ENCODE results near the gene RNF167. TPM values are rescaled to one million over a fixed set of nuclear protein-coding genes. Genes with fewer than 3 reads are reported as not detected.

The RNF167 gene
- total and polyA plus RNA-seq, 2 of the 13 experiments (the other 11 are each of a cell fraction or from before 2014, with no cell fraction given) = 44.1 to 45.4 TPM

DNA sequence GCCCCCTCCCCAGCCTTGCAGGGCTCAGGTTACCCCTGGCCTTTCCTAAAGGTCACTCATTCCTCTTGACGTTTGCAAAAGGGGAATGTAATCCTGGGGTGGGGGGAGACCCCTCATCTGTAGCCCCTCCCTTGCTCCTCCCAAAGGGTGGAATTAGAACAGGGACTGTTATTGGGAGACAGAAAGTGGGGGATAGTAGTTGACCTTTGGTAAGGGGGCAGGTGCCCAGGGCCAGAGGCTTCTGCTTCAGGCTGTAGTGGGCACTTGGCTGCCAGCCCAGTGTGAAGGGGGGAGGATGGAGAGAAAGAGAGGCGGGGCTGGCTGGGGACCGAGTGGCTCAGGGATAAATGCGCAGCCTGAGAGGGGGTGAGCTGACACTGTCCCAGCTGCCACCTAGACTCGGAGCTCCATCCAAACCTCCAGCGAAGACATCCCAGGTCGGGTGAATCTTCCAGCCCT, 10.7 kb downstream of the RNF167 start, which contains the start of gene ENO3 (continued):
- TF ChIP-seq, protein P1, sequence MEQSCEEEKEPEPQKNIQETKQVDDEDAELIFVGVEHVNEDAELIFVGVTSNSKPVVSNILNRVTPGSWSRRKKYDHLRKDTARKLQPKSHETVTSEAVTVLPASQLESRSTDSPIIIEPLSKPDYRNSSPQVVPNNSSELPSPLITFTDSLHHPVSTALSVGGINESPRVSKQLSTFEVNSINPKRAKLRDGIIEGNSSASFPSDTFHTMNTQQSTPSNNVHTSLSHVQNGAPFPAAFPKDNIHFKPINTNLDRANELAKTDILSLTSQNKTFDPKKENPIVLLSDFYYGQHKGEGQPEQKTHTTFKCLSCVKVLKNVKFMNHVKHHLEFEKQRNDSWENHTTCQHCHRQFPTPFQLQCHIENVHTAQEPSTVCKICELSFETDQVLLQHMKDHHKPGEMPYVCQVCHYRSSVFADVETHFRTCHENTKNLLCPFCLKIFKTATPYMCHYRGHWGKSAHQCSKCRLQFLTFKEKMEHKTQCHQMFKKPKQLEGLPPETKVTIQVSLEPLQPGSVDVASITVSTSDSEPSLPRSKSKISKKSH (CRISPR knock-in tag; IDR thresholded peaks at IDR 0.05; ENCODE audit: borderline replicate concordance) = no peak
- no peak for TF ChIP-seq ZNF724P (CRISPR knock-in tag; IDR thresholded peaks at IDR 0.05; ENCODE audit: borderline replicate concordance)
- TF ChIP-seq ADNP (CRISPR knock-in tag; IDR thresholded peaks at IDR 0.05) = no peak
- no peak for TF ChIP-seq TAF15 (IDR thresholded peaks at IDR 0.05; ENCODE audit: low read depth, low read length, poor library complexity, severe bottlenecking)
- TF ChIP-seq JDP2 (CRISPR knock-in tag; IDR thresholded peaks at IDR 0.05; ENCODE audit: borderline replicate concordance) = no peak
- 0 out of 2 replicates have a peak, but pooled peaks have one; percentile 49 for TF ChIP-seq MIER2 (CRISPR knock-in tag; IDR thresholded peaks at IDR 0.05)
- TF ChIP-seq, protein P2, sequence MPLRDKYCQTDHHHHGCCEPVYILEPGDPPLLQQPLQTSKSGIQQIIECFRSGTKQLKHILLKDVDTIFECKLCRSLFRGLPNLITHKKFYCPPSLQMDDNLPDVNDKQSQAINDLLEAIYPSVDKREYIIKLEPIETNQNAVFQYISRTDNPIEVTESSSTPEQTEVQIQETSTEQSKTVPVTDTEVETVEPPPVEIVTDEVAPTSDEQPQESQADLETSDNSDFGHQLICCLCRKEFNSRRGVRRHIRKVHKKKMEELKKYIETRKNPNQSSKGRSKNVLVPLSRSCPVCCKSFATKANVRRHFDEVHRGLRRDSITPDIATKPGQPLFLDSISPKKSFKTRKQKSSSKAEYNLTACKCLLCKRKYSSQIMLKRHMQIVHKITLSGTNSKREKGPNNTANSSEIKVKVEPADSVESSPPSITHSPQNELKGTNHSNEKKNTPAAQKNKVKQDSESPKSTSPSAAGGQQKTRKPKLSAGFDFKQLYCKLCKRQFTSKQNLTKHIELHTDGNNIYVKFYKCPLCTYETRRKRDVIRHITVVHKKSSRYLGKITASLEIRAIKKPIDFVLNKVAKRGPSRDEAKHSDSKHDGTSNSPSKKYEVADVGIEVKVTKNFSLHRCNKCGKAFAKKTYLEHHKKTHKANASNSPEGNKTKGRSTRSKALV (CRISPR knock-in tag; IDR thresholded peaks at IDR 0.05) = no peak
- TF ChIP-seq, protein P3, sequence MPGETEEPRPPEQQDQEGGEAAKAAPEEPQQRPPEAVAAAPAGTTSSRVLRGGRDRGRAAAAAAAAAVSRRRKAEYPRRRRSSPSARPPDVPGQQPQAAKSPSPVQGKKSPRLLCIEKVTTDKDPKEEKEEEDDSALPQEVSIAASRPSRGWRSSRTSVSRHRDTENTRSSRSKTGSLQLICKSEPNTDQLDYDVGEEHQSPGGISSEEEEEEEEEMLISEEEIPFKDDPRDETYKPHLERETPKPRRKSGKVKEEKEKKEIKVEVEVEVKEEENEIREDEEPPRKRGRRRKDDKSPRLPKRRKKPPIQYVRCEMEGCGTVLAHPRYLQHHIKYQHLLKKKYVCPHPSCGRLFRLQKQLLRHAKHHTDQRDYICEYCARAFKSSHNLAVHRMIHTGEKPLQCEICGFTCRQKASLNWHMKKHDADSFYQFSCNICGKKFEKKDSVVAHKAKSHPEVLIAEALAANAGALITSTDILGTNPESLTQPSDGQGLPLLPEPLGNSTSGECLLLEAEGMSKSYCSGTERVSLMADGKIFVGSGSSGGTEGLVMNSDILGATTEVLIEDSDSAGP (CRISPR knock-in tag; IDR thresholded peaks at IDR 0.05; ENCODE audit: borderline replicate concordance) = peak; percentile 55; the same call in 1 of the 2 replicates
- TF ChIP-seq BRD4 (CRISPR knock-in tag; IDR thresholded peaks at IDR 0.05) = 0 out of 2 replicates have a peak, but pooled peaks have one; percentile 28
- no peak for TF ChIP-seq ARNT2 (CRISPR knock-in tag; IDR thresholded peaks at IDR 0.05; ENCODE audit: low read depth)
- no peak for TF ChIP-seq NFRKB (IDR thresholded peaks at IDR 0.05)
- TF ChIP-seq, protein P4, sequence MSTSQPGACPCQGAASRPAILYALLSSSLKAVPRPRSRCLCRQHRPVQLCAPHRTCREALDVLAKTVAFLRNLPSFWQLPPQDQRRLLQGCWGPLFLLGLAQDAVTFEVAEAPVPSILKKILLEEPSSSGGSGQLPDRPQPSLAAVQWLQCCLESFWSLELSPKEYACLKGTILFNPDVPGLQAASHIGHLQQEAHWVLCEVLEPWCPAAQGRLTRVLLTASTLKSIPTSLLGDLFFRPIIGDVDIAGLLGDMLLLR (CRISPR knock-in tag; IDR thresholded peaks at IDR 0.05) = no peak
- no peak for TF ChIP-seq ZNF777 (CRISPR knock-in tag; IDR thresholded peaks at IDR 0.05)
- no peak for TF ChIP-seq NFYC (CRISPR knock-in tag; IDR thresholded peaks at IDR 0.05)
- no peak for TF ChIP-seq ZNF383 (CRISPR knock-in tag; IDR thresholded peaks at IDR 0.05; ENCODE audit: borderline replicate concordance)
- TF ChIP-seq, protein P5, sequence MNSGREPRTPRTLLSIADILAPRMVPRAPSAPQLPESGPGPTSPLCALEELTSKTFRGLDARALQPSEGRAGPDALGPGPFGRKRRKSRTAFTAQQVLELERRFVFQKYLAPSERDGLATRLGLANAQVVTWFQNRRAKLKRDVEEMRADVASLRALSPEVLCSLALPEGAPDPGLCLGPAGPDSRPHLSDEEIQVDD (CRISPR knock-in tag; IDR thresholded peaks at IDR 0.05; ENCODE audit: borderline replicate concordance) = no peak
- no peak for TF ChIP-seq ZMYM3 (CRISPR knock-in tag; IDR thresholded peaks at IDR 0.05)
- no peak for TF ChIP-seq TMF1 (CRISPR knock-in tag; IDR thresholded peaks at IDR 0.05; ENCODE audit: low read depth)
- TF ChIP-seq ISX (CRISPR knock-in tag; conservative IDR thresholded peaks at IDR 0.05) = no peak
- no peak for TF ChIP-seq NCOA5 (CRISPR knock-in tag; IDR thresholded peaks at IDR 0.05)
- TF ChIP-seq, protein P6, sequence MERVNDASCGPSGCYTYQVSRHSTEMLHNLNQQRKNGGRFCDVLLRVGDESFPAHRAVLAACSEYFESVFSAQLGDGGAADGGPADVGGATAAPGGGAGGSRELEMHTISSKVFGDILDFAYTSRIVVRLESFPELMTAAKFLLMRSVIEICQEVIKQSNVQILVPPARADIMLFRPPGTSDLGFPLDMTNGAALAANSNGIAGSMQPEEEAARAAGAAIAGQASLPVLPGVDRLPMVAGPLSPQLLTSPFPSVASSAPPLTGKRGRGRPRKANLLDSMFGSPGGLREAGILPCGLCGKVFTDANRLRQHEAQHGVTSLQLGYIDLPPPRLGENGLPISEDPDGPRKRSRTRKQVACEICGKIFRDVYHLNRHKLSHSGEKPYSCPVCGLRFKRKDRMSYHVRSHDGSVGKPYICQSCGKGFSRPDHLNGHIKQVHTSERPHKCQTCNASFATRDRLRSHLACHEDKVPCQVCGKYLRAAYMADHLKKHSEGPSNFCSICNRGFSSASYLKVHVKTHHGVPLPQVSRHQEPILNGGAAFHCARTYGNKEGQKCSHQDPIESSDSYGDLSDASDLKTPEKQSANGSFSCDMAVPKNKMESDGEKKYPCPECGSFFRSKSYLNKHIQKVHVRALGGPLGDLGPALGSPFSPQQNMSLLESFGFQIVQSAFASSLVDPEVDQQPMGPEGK (CRISPR knock-in tag; IDR thresholded peaks at IDR 0.05) = peak; percentile 95

Measured in HepG2 (cell line).